ENCODE results near the gene ESRRA.

DNA sequence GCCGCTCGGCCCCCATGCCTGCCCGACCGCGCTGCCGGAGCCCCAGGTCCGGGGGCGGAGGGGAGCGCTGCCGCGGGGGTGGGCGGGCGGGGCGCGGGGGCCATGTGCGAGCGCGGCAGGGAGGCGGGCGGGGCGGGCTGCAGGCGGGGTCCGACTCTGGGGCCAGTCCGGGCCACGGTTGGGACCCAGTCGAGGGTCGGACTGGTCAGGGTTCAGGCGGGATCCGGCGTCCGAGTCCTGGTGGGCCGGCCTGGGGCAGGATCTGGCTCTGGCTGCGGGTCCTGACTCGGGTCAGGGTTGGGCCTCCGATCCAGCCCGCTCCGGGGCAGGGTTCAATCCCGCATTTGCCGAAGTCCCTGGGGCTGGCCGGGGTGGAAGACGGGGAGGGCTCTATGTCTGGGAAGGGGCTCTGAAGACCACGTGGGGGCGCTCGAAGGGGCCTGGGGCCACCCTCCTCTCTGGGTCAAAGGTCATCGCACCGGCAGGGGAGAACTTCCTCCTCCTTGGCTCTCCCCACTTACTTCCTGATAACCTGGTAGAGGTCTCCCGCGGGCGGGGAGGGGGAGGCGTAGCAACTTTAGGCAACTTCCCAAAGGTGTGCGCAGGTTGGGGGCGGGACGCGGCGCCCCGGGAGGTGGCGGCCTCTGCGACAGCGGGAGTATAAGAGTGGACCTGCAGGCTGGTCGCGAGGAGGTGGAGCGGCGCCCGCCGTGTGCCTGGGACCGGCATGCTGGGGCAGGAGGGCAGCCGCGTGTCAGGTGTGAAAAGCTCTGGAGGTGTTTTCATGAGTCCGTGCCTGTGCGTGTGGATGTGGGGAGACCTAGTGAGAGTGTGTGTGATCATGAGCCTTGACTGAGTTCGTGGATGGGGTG lies 603 bp downstream of the ESRRA start:
- TF ChIP-seq CTCF (conservative IDR thresholded peaks at IDR 0.05) (peak; percentile 51; the same call in 1 of the 2 replicates), EZH2 (IDR thresholded peaks at IDR 0.05; ENCODE audit: low read depth) (no peak)
